Activated CD8-positive, alpha-beta memory T cell treated with anti-CD3 and anti-CD28 coated beads, Interleukin-2, amount 50 U/mL, for 1 hour (primary cell): ENCODE results near the gene MAIP1.

Experiments
- DNase-seq: peaks from one replicate; pipeline ENCODE4 v3.0.0-alpha.2; 2020; ENCODE audit errors: extremely low read depth

The MAIP1 gene

GRCh38 chr2:199991691-199992090, 36.3 kb downstream of the MAIP1 start:
- no peak for DNase-seq

GRCh38 chr2:199992296-199992695, 36.9 kb downstream of the MAIP1 start:
- DNase-seq, result no peak

- no peak for DNase-seq
These were observed 39.0 kb downstream of the MAIP1 start for GRCh38 chr2:199994371-199994770.

GRCh38 chr2:199994896-199995295, 39.5 kb downstream of the MAIP1 start:
- DNase-seq, result no peak

GRCh38 chr2:199997296-199997695, 41.9 kb downstream of the MAIP1 start:
- DNase-seq, result no peak

- DNase-seq, result no peak
These were observed 43.8 kb downstream of the MAIP1 start for GRCh38 chr2:199999166-199999565.

DNA sequence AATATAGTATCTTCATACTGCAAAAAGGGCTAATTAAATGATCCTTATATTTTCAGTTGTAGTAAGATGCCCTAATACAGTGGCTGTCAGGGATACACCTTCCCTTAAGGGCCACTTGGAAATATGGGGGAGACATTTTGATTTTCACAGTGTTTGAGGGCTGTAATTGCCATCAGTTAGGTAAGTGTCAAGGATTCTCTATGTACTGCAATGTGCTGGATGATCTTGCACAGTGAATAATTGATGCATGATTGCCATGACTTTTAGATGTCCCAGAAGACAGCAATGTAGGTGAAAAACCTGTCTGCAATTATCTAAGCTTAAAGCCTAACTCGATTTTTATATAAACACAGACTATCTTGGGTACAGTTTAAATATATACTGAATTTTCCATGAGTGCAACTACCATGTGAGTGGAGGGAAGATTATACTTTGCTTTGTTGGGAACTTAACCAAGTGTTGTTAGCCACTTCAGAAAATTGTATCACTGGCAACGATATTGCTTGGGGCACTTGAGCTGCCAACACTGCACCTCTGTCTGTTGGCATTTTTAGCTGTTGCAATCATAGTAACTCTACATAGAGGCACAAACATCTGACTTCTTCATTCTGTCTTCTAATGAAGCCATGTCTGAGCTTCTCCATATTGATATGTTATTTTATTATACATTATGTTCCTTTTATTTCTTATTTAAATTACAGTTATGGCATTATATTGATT, 45.2 kb downstream of the MAIP1 start:
- no peak for DNase-seq

DNA sequence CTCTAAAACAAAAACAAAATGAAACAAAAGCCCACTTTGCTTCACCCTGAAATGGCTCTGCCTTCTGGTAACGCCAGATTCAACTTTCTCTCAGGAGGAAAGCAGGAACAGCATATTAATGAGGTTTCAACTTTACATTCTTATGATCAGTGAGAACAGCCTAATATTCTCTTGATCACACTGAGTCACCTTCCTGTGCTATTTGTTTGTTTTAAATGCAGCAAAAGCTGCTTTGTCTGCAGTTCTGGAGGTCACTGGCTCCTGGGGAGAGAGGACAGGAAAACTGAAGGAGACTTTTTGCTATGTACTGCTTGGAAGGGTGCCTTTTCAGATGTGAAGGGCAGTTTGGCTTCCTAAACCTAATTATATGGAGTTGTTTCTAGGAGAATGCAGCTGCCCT, 48.1 kb downstream of the MAIP1 start:
- no peak for DNase-seq

DNA sequence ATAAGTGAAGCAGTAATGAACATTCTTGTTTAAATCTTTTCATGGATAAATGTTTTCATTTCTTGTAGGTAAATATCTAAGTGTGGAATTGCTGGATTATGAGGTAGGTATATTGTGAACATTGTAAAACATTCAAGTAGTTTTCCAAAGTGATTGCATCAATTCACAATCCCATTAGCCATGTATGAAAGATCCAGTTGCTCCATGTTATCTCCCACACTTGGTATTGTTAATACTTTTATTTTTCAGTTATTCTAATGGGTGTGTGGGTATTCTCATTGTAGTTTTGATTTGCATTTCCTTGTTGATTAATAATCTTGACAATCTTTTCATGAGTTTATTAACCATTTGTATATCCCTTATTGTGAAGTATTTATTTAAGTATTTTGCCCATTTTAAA, 50.3 kb downstream of the MAIP1 start:
- DNase-seq, result no peak

DNA sequence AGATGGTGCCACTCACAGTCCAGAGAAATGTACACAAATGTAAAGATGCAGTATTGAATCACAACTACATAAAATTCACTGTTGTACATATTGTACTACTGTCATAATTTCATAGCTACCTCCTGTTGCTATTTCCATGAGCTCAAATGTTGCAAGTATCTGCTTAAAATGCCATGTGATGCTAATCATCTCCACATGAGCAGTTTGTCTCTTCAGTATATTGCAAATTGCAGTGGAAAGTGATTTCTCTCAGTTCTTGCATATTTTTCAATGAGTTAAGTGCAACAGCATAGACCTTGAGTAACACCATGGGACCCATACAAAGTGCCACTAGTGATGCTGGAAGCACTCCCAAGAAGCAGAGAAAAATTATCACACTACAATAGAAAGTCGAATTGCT, 51.9 kb downstream of the MAIP1 start:
- no peak for DNase-seq

- no peak for DNase-seq
These were observed 57.0 kb downstream of the MAIP1 start for GRCh38 chr2:200012401-200012800.
